CD4-positive, alpha-beta T cell treated with Interleukin-2 at 100 ng/mL for 4 hours (primary cell): ENCODE results near the gene PTRHD1.

Experiments
- DNase-seq: peaks from one replicate; pipeline ENCODE4 v3.0.0-alpha.2; 2020; ENCODE audit warnings: low spot score

The PTRHD1 gene

DNA sequence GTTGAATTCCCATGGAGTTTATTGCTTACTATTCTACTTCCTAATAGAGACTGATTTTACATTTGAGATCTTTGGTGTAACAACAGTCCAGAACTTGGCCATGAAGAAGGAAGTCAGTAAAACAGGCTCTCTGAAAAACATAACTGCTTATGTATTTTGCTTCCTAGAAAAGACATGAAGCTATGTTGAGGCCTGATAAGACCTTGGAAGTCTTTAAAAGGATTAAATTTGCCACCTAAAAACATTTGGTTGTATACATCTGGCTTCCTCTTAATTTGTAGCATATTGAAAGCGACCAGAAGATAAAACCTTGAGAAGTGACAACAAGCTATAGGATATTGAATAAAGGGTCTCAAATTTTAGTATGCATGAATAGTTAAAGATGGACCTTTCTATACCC, 36.4 kb downstream of the PTRHD1 start:
- DNase-seq = no peak

DNA sequence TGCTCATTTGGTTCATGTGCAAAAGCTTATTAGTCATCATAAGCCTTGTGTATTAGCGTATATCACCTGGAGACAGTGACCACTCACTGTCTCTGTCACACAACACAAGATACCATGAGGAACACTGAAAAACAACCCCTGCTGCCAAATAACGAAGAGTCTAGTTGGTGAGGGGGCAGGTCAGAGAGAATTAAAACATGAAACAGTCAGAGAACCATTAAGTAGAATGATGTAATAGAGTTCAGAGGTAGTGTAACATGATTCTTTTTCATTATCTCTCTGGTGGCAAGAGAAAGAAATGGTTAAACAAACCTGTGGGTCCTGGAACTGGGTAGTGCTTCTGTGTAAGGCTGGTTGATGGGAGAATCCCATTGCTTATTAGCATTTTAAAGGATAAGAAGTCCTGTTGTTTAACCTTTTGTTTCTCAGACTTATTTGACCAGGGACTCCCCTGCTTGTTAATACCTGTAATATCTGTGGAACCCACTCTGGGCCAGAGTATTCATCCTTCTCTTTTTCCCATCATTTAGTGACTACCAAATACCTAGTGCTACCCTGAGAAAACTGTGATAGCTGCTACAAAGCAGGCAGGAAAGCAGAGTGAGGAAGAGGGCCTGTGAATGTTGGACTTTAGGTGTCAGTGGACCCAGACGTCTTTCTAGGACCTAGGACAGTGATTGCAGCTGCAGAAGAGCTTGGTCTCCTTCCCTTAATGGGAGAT, 38.0 kb downstream of the PTRHD1 start:
- no peak for DNase-seq

GRCh38 chr2:24749069-24749691, 44.0 kb downstream of the PTRHD1 start:
- no peak for DNase-seq

DNA sequence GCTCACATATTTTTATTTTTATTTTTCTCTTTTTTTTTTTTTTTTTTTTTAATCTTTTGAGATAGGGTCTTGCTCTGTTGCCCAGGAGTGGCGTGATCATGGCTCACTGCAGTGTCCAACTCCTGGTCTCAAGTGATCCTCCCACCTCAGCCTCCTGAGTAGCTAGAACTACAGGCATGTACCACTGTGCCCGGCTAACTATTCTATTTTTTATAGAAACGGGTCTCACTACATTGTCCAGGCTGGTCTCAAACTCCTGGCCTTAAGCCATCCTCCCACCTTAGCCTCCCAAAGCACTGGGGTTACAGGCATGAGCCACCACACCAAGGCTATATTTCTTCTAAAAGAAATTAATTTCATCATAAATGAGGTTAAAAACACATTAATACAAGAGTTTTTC, 45.9 kb downstream of the PTRHD1 start:
- no peak for DNase-seq

DNA sequence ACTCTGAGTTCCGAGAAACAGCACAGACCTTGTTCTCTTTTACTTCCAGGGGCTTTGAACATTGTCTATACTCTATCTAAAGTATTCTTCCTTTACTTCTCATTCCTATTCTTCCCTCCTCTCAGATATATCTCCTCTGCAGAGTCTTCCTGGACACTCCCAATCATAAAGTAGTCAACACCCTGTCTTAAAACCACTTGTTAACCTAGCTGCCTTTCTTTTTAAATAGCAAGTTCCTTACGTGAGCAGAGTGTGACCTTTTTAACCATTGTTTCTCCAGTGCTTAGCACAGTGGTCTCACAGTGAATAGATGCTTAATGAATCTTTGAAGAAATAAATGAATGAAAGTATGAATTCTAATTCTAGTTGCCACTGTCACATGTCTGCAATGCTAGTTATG, 47.4 kb downstream of the PTRHD1 start:
- peak; percentile 3 for DNase-seq

DNA sequence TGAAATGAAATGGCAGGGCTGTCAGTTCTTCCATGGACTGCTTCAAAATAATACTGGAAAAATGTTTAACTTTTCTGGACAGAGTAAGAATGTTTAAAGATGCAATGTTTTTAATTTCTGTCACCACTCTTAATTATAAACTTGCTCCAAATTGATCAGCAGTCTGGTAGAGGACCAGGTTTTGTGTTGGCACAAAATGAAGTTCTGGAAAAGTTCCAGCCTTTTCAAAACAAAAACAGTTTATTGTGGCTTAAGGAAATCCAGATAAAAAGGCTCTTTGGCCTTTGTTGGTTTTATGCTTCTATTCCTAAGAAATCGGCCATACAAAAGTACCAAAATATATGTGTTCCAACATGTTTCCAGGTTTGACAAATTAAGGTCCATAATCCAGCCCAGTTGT, 48.8 kb downstream of the PTRHD1 start:
- DNase-seq = no peak

DNA sequence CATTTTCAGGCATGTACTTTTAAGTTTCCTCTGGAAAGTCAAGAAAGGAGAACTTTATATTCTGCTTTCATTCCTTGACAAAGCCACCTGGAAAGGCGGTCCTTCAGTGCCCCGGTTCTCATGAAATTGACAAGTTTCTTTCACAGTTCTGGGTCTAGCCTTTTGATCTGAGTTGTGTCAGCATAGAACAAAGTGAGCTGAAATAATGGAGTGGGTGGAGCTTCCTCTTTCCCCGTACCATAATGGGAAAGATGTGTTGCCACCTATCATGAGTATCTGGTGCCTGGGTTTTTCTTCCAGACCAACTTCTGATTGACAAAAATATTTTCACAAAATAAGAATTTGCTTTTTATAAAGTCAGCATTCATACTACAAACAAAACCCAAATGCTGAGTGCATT, 49.3 kb downstream of the PTRHD1 start:
- no peak for DNase-seq

DNA sequence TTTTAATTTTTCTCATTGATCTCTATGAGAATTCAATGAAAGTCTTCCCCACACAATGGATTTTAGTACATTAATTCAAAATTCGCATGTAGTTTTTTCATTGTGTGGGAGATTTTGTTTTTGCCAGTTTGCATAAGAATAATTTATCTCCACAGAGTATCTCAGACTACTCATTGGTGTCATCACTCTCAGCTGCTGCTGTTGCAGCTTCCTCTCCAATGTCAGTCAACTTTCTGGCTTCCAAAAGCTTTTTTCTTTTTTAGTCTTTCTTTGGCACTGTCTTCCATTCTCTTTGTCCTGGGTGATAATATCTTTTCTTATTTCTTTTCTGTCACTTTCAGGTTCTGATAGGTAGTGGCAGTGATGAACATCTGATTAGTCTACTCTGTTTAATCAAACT, 50.5 kb downstream of the PTRHD1 start:
- no peak for DNase-seq

DNA sequence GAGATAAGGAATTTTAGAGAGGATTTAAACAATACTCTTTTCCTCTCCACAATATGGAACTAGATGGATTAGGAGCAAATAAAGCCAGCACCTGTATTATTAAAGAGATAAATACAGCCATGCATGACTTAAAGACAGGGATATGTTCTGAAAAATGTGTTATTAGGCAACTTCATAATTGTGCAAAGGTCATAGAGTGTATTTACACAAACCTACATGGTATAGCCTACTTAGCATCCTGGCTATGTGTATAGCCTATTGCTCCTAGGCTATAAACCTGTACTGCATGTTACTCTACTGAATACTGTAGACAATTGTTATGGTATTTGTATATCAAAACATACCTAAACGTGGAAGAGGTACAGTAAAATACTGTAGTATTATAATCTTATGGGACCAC, 53.0 kb downstream of the PTRHD1 start:
- no peak for DNase-seq
